Neuronal stem cell (in vitro differentiated cells): ENCODE measurements around the gene MYO9A.

Experiments
- DNase-seq: peaks from one replicate; pipeline ENCODE4 v3.0.0-alpha.2; 2013; ENCODE audit warnings: low spot score
- H2AFZ ChIP-seq: one replicate; pipeline ENCODE4 v1.6.1; 2013; ENCODE audit warnings: mild to moderate bottlenecking, low read length, inconsistent platforms
- H2AK5ac ChIP-seq: 2 replicates; pipeline ENCODE4 v1.6.1; 2013; ENCODE audit warnings: low read depth, mild to moderate bottlenecking, inconsistent platforms, low read length, moderate library complexity, mixed read lengths
- H2BK120ac ChIP-seq: 2 replicates; pipeline ENCODE4 v1.6.1; 2013; ENCODE audit warnings: low read depth, mild to moderate bottlenecking, inconsistent platforms, low read length, moderate library complexity, mixed read lengths
- H2BK12ac ChIP-seq: one replicate; pipeline ENCODE4 v1.6.1; 2013; ENCODE audit warnings: low read length, inconsistent platforms
- H2BK15ac ChIP-seq: 2 replicates; pipeline ENCODE4 v1.6.1; 2013; ENCODE audit warnings: mild to moderate bottlenecking, low read length, inconsistent platforms, mixed read lengths
- H2BK5ac ChIP-seq: one replicate; pipeline ENCODE4 v1.6.1; 2013; ENCODE audit warnings: inconsistent platforms, mild to moderate bottlenecking, low read length, moderate library complexity
- H3K14ac ChIP-seq: one replicate; pipeline ENCODE4 v1.6.1; 2013; ENCODE audit warnings: low read length, inconsistent platforms
- H3K18ac ChIP-seq: 2 replicates; pipeline ENCODE4 v1.6.1; 2013; ENCODE audit warnings: low read length, inconsistent platforms
- H3K23ac ChIP-seq: 2 replicates; pipeline ENCODE4 v1.6.1; 2013; ENCODE audit warnings: low read depth, mild to moderate bottlenecking, mixed read lengths, low read length, inconsistent platforms; ENCODE audit not compliant: poor library complexity
- H3K27ac ChIP-seq: replicated peaks from 3 replicates; pipeline ENCODE4 v1.5.1; 2013; ENCODE audit warnings: low read length, inconsistent platforms
- H3K27me3 ChIP-seq, 3 experiments: 2 replicates each; pipeline ENCODE4 v1.6.1; 2013; ENCODE audit warnings: low read length in 3 of 3, mild to moderate bottlenecking in 2 of 3, inconsistent platforms in 1 of 3, low read depth in 1 of 3, mixed read lengths in 1 of 3, moderate library complexity in 1 of 3; ENCODE audit not compliant: control insufficient read depth in 3 of 3, insufficient read depth in 3 of 3
- H3K36me3 ChIP-seq, 2 donors: replicated peaks in 1 of 2; 2 replicates each; pipeline ENCODE4 v1.6.1; 2013; ENCODE audit warnings: low read length in 2 of 2; ENCODE audit not compliant: control insufficient read depth in 2 of 2, insufficient read depth in 2 of 2
- H3K4ac ChIP-seq: 2 replicates; pipeline ENCODE4 v1.6.1; 2013; ENCODE audit warnings: inconsistent platforms, mild to moderate bottlenecking, low read length, moderate library complexity
- H3K4me1 ChIP-seq, 2 donors: 1 replicate in 1 of 2; 2 replicates in 1 of 2; pipeline ENCODE4 v1.6.1; 2013; ENCODE audit warnings: low read length in 2 of 2, low read depth in 1 of 2; ENCODE audit not compliant: control insufficient read depth in 2 of 2, insufficient read depth in 1 of 2
- H3K4me2 ChIP-seq: one replicate; pipeline ENCODE4 v1.6.1; 2013; ENCODE audit warnings: mild to moderate bottlenecking, low read length, inconsistent platforms; ENCODE audit not compliant: insufficient read depth, poor library complexity, severe bottlenecking
- H3K4me3 ChIP-seq, 2 donors: 2 replicates each; pipeline ENCODE4 v1.5.1; 2013; ENCODE audit warnings: low read length in 2 of 2, mild to moderate bottlenecking in 2 of 2, inconsistent platforms in 1 of 2, moderate library complexity in 1 of 2
- H3K79me1 ChIP-seq: one replicate; pipeline ENCODE4 v1.6.1; 2013; ENCODE audit warnings: low read depth, mild to moderate bottlenecking, inconsistent platforms, low read length, moderate library complexity
- H3K9ac ChIP-seq: one replicate; pipeline ENCODE4 v1.6.1; 2013; ENCODE audit warnings: mild to moderate bottlenecking, low read depth, low read length, inconsistent platforms; ENCODE audit not compliant: poor library complexity
- H3K9me3 ChIP-seq, 2 donors: replicated peaks in 1 of 2; 2 replicates each; pipeline versions ENCODE3 to v1.6.1; 2013; ENCODE audit warnings: low read length in 2 of 2, mild to moderate bottlenecking in 2 of 2, inconsistent platforms in 1 of 2, low read depth in 1 of 2, mixed read lengths in 1 of 2, moderate library complexity in 1 of 2; ENCODE audit not compliant: control insufficient read depth in 2 of 2, insufficient read depth in 1 of 2
- H4K8ac ChIP-seq: one replicate; pipeline ENCODE4 v1.6.1; 2013; ENCODE audit warnings: low read depth, mild to moderate bottlenecking, inconsistent platforms, low read length, moderate library complexity
- H4K91ac ChIP-seq: one replicate; pipeline ENCODE4 v1.6.1; 2013; ENCODE audit warnings: low read length, low read depth, mild to moderate bottlenecking, inconsistent platforms; ENCODE audit not compliant: poor library complexity
- WGBS, 2 donors: extraction: QIAGEN DNeasy Blood & Tissue Kit; methylation state at CpG; one replicate each; pipeline ENCODE4 v1.1.7; 2013; ENCODE audit warnings: missing lambda C conversion rate in 2 of 2, mixed read lengths in 1 of 2; ENCODE audit not compliant: insufficient read length in 2 of 2, insufficient replicate concordance in 1 of 2; ENCODE audit errors: extremely low coverage in 2 of 2; 5-methylcytosine and 5-hydroxymethylcytosine counted together

Gene MYO9A

DNA sequence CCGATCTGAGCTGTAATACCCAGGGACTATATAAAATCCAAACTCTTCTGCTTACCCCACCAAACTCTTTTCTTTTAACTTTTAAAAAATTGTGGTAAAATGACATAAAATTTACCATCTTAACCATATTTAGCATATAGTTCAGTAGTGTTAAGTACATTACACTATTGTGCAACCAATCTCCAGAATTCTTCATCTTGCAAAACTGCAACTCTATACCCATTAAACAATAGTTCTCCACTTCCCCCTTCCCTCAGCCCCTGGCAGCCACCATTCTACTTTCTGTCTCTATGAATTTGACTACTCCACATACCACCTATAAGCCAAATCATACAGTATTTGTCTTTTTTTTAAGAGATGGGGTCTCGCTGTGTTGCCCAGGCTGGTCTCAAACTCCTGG is 39.0 kb upstream of the MYO9A start:
- H3K27me3 ChIP-seq = no peaks in the 10 kb centered on the region
- H2BK120ac ChIP-seq = no peak overlapping the region
- no peak overlapping the region for H4K91ac ChIP-seq
- H4K8ac ChIP-seq = no peak overlapping the region
- no peak overlapping the region for H3K23ac ChIP-seq
- H2BK15ac ChIP-seq = no peak overlapping the region
- H3K27ac ChIP-seq = no peak overlapping the region
- no peak overlapping the region for H2AFZ ChIP-seq
- H3K4ac ChIP-seq = no peak overlapping the region
- no peak overlapping the region for H2BK5ac ChIP-seq
- no peak overlapping the region for H3K4me3 ChIP-seq
- H2AK5ac ChIP-seq = no peak overlapping the region
- H3K36me3 ChIP-seq = no peaks in the 10 kb centered on the region
- no peaks in the 10 kb centered on the region for H3K79me1 ChIP-seq
- no peak overlapping the region for H3K4me2 ChIP-seq
- WGBS, 2 donors = no CpG with 5 or more reads among the region's 2 CpGs
- no peak overlapping the region for H2BK12ac ChIP-seq
- H3K18ac ChIP-seq = no peak overlapping the region
- DNase-seq = no peak
- H3K9me3 ChIP-seq = no peaks in the 10 kb centered on the region
- no peak overlapping the region for H3K9ac ChIP-seq
- no peak overlapping the region for H3K14ac ChIP-seq
- peaks cover 11 to 14% of the 10 kb centered on the region in 2 donors for H3K4me1 ChIP-seq

- Histone ChIP-seq H3K23ac (no peak overlapping the region), H3K79me1 (no peaks in the 10 kb centered on the region), H4K91ac (no peak overlapping the region), H3K4me2 (no peak overlapping the region), H3K27me3 (no peaks in the 10 kb centered on the region), H3K9ac (no peak overlapping the region), H4K8ac (no peak overlapping the region), H3K4me3 (no peak overlapping the region), H3K4ac (no peak overlapping the region), H3K4me1 (peaks cover 1 to 4% of the 10 kb centered on the region in 2 donors), H2AFZ (peak overlapping the region; percentile 79), H3K18ac (peak overlapping the region; percentile 21), H2BK12ac (peak overlapping the region; percentile 7), H2BK5ac (no peak overlapping the region), H3K27ac (no peak overlapping the region), H2BK120ac (no peak overlapping the region), H3K14ac (no peak overlapping the region), H3K36me3 (no peaks in the 10 kb centered on the region), H3K9me3 (no peaks in the 10 kb centered on the region), H2BK15ac (no peak overlapping the region), H2AK5ac (no peak overlapping the region)
- DNase-seq = peak; percentile 80
- no CpG with 5 or more reads among the region's 19 CpGs for WGBS, 2 donors
Measured at GRCh38 chr15:72155635-72156616, 38.0 kb upstream of the MYO9A start.

- H3K4me3 ChIP-seq = no peak overlapping the region
Measured at GRCh38 chr15:72155003-72155621, 37.2 kb upstream of the MYO9A start.

DNA sequence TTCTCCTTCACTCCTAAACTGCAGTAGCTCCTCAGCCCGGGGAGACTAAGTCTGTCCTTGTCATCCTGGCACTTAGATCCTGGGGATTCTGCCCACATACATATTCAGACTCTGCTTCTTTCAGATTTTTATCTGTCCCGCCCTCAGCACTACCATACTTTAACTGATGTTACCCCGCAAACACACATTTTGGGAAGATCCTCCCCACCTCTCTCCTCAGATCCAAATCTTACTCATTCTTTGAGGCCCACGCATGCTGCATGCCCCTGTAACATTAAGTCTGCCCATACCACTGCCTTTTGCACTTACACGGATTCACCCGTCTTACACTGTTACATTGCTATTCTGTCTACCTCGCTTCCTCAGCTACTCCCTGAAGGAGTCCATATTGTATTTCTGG is 36.4 kb upstream of the MYO9A start:
- H4K8ac ChIP-seq = no peak overlapping the region
- H3K4ac ChIP-seq = no peak overlapping the region
- no peak overlapping the region for H2AK5ac ChIP-seq
- no peak overlapping the region for H2BK12ac ChIP-seq
- no peaks in the 10 kb centered on the region for H3K9me3 ChIP-seq
- H3K27me3 ChIP-seq = no peaks in the 10 kb centered on the region
- H2BK5ac ChIP-seq = no peak overlapping the region
- H3K4me3 ChIP-seq = no peak overlapping the region
- no peak overlapping the region for H2AFZ ChIP-seq
- H3K18ac ChIP-seq = no peak overlapping the region
- no peak overlapping the region for H2BK15ac ChIP-seq
- H3K9ac ChIP-seq = no peak overlapping the region
- DNase-seq = no peak
- no peaks in the 10 kb centered on the region for H3K4me1 ChIP-seq
- no peak overlapping the region for H3K4me2 ChIP-seq
- no peak overlapping the region for H4K91ac ChIP-seq
- no CpG with 5 or more reads among the region's 7 CpGs for WGBS, 2 donors
- H2BK120ac ChIP-seq = no peak overlapping the region
- no peak overlapping the region for H3K23ac ChIP-seq
- no peaks in the 10 kb centered on the region for H3K36me3 ChIP-seq
- H3K14ac ChIP-seq = no peak overlapping the region
- H3K79me1 ChIP-seq = no peaks in the 10 kb centered on the region
- H3K27ac ChIP-seq = no peak overlapping the region

More at GRCh38 chr15:72155003-72155621, 37.2 kb upstream of the MYO9A start:
- Histone ChIP-seq H3K4ac (no peak overlapping the region), H2BK15ac (no peak overlapping the region), H3K27ac (no peak overlapping the region), H4K8ac (no peak overlapping the region), H3K18ac (peak overlapping the region; percentile 6), H3K9me3 (no peaks in the 10 kb centered on the region), H3K36me3 (no peaks in the 10 kb centered on the region), H4K91ac (no peak overlapping the region), H2AK5ac (no peak overlapping the region), H3K27me3 (no peaks in the 10 kb centered on the region), H3K9ac (no peak overlapping the region), H3K4me2 (no peak overlapping the region), H2BK12ac (no peak overlapping the region), H3K4me1 (no peaks in the 10 kb centered on the region), H2BK120ac (no peak overlapping the region), H2AFZ (peak overlapping the region; percentile 79), H3K23ac (no peak overlapping the region), H2BK5ac (no peak overlapping the region), H3K14ac (no peak overlapping the region), H3K79me1 (no peaks in the 10 kb centered on the region)
- no peak for DNase-seq
- no CpG with 5 or more reads among the region's 14 CpGs for WGBS, 2 donors
